Stimulated activated effector memory CD8-positive, alpha-beta T cell treated with anti-CD3 and anti-CD28 coated beads, Interleukin-12 subunit alpha, Interleukin-12 subunit beta, amount 100 ng/mL, for 72 hours (primary cell): ENCODE results near the gene LITAF.
"Not testable (repeated sequence)": the region's sequence is repeated elsewhere in the genome, so short reads cannot be mapped to it uniquely, and the experiment has no call there.

Experiments
- ATAC-seq: fragments of 150-1000 bp; cut with Tn5 transposase; 2 replicates; pipeline ENCODE4 v1.10.0; 2021
- DNase-seq, 2 donors: peaks; one replicate each; pipeline ENCODE4 v3.0.0; 2021 to 2022; ENCODE audit warnings: low spot score in 2 of 2
- H3K27ac Mint-ChIP-seq: one replicate; pipeline ENCODE4 v1.8.0; 2022; ENCODE audit warnings: mild to moderate bottlenecking, mixed read lengths
- H3K36me3 Mint-ChIP-seq: one replicate; pipeline ENCODE4 v1.8.0; 2022; ENCODE audit warnings: mild to moderate bottlenecking, mixed read lengths
- H3K4me1 Mint-ChIP-seq: one replicate; pipeline ENCODE4 v1.8.0; 2022; ENCODE audit warnings: mixed read lengths
- H3K4me3 Mint-ChIP-seq: one replicate; pipeline ENCODE4 v1.8.0; 2022; ENCODE audit warnings: mild to moderate bottlenecking, mixed read lengths
- H3K9me3 Mint-ChIP-seq: one replicate; pipeline ENCODE4 v1.8.0; 2022; ENCODE audit warnings: mixed read lengths

Gene LITAF

GRCh38 chr16:11611871-11612664, 25.3 kb upstream of the LITAF start:
- Mint-ChIP-seq H3K4me1 (peaks cover 16% of the 10 kb centered on the region), H3K36me3 (no peaks in the 10 kb centered on the region), H3K4me3 (no peak overlapping the region), H3K9me3 (no peaks in the 10 kb centered on the region), H3K27ac (no peak overlapping the region)
- no peak for ATAC-seq
- DNase-seq: no peak

- Mint-ChIP-seq H3K9me3 (no peaks in the 10 kb centered on the region), H3K4me1 (peaks cover 16% of the 10 kb centered on the region), H3K27ac (no peak overlapping the region), H3K4me3 (no peak overlapping the region), H3K36me3 (no peaks in the 10 kb centered on the region)
- DNase-seq: no peak
- ATAC-seq: no peak
These were observed 23.9 kb upstream of the LITAF start for GRCh38 chr16:11610580-11610979.

- Mint-ChIP-seq H3K36me3 (no peaks in the 10 kb centered on the region), H3K4me1 (peaks cover 16% of the 10 kb centered on the region), H3K9me3 (no peaks in the 10 kb centered on the region), H3K4me3 (no peak overlapping the region), H3K27ac (peak overlapping the region; percentile 60)
- no peak for ATAC-seq
- DNase-seq: no peak
These were observed 23.4 kb upstream of the LITAF start for GRCh38 chr16:11610121-11610505.

GRCh38 chr16:11609474-11610120, 22.9 kb upstream of the LITAF start:
- no peak for ATAC-seq
- H3K4me1 Mint-ChIP-seq: peaks cover 11% of the 10 kb centered on the region

GRCh38 chr16:11605891-11606290, 19.2 kb upstream of the LITAF start:
- H3K4me1 Mint-ChIP-seq: no peaks in the 10 kb centered on the region
- no peak overlapping the region for H3K27ac Mint-ChIP-seq
- H3K36me3 Mint-ChIP-seq: no peaks in the 10 kb centered on the region
- H3K4me3 Mint-ChIP-seq: no peak overlapping the region
- H3K9me3 Mint-ChIP-seq: no peaks in the 10 kb centered on the region
- DNase-seq: no peak
- no peak for ATAC-seq

More at GRCh38 chr16:11609474-11610120, 22.9 kb upstream of the LITAF start:
- Mint-ChIP-seq H3K9me3 (no peaks in the 10 kb centered on the region), H3K27ac (peak overlapping the region; percentile 60), H3K36me3 (no peaks in the 10 kb centered on the region), H3K4me3 (no peak overlapping the region)
- DNase-seq: no peak

GRCh38 chr16:11605564-11605886, 18.8 kb upstream of the LITAF start:
- no peak overlapping the region for H3K27ac Mint-ChIP-seq
- no peak overlapping the region for H3K4me3 Mint-ChIP-seq
- no peaks in the 10 kb centered on the region for H3K36me3 Mint-ChIP-seq
- no peaks in the 10 kb centered on the region for H3K9me3 Mint-ChIP-seq
- H3K4me1 Mint-ChIP-seq: no peaks in the 10 kb centered on the region
- ATAC-seq (no peak), DNase-seq (no peak)

GRCh38 chr16:11604783-11605563, 18.3 kb upstream of the LITAF start:
- DNase-seq: no peak
- no peak overlapping the region for H3K27ac Mint-ChIP-seq

GRCh38 chr16:11604296-11604695, 17.6 kb upstream of the LITAF start:
- H3K4me1 Mint-ChIP-seq, ATAC-seq, H3K36me3 Mint-ChIP-seq, H3K9me3 Mint-ChIP-seq, H3K27ac Mint-ChIP-seq, DNase-seq, H3K4me3 Mint-ChIP-seq: not testable (repeated sequence)

More at GRCh38 chr16:11604783-11605563, 18.3 kb upstream of the LITAF start:
- ATAC-seq: no peak
- Mint-ChIP-seq H3K4me3 (no peak overlapping the region), H3K9me3 (no peaks in the 10 kb centered on the region), H3K36me3 (no peaks in the 10 kb centered on the region), H3K4me1 (no peaks in the 10 kb centered on the region)

GRCh38 chr16:11603331-11603750, 16.6 kb upstream of the LITAF start:
- Mint-ChIP-seq H3K27ac (no peak overlapping the region), H3K36me3 (no peaks in the 10 kb centered on the region), H3K9me3 (no peaks in the 10 kb centered on the region), H3K4me3 (no peak overlapping the region), H3K4me1 (peaks cover under 1% of the 10 kb centered on the region)
- no peak for DNase-seq
- ATAC-seq: no peak

GRCh38 chr16:11602321-11602720, 15.6 kb upstream of the LITAF start:
- H3K27ac Mint-ChIP-seq: no peak overlapping the region

GRCh38 chr16:11601911-11602310, 15.2 kb upstream of the LITAF start:
- DNase-seq (no peak), ATAC-seq (no peak)
- Mint-ChIP-seq H3K4me3 (no peak overlapping the region), H3K9me3 (no peaks in the 10 kb centered on the region), H3K36me3 (no peaks in the 10 kb centered on the region), H3K4me1 (peaks cover 11% of the 10 kb centered on the region), H3K27ac (no peak overlapping the region)

More at GRCh38 chr16:11602321-11602720, 15.6 kb upstream of the LITAF start:
- no peaks in the 10 kb centered on the region for H3K36me3 Mint-ChIP-seq
- peaks cover 6% of the 10 kb centered on the region for H3K4me1 Mint-ChIP-seq
- H3K9me3 Mint-ChIP-seq: no peaks in the 10 kb centered on the region
- no peak for DNase-seq
- no peak for ATAC-seq
- H3K4me3 Mint-ChIP-seq: no peak overlapping the region

- Mint-ChIP-seq H3K4me1 (peaks cover 12% of the 10 kb centered on the region), H3K36me3 (no peaks in the 10 kb centered on the region), H3K4me3 (no peak overlapping the region), H3K9me3 (no peaks in the 10 kb centered on the region), H3K27ac (no peak overlapping the region)
- DNase-seq: no peak
- no peak for ATAC-seq
These were observed 14.7 kb upstream of the LITAF start for GRCh38 chr16:11601425-11601824.

- Mint-ChIP-seq H3K36me3 (no peaks in the 10 kb centered on the region), H3K4me1 (peaks cover 16% of the 10 kb centered on the region), H3K9me3 (no peaks in the 10 kb centered on the region), H3K4me3 (no peak overlapping the region), H3K27ac (no peak overlapping the region)
- no peak for ATAC-seq
- DNase-seq: no peak
These were observed 12.9 kb upstream of the LITAF start for GRCh38 chr16:11599579-11599978.

- DNase-seq (no peak), ATAC-seq (peak; percentile 88)
- no peak overlapping the region for H3K4me3 Mint-ChIP-seq
- H3K27ac Mint-ChIP-seq: peak overlapping the region; percentile 67
- peaks cover 16% of the 10 kb centered on the region for H3K4me1 Mint-ChIP-seq
- H3K9me3 Mint-ChIP-seq: no peaks in the 10 kb centered on the region
- H3K36me3 Mint-ChIP-seq: no peaks in the 10 kb centered on the region
These were observed 10.7 kb upstream of the LITAF start for GRCh38 chr16:11597235-11598095.
